Inflammatory macrophage treated with lipopolysaccharide for 4 hours (primary cell): ENCODE measurements around the gene SGTA.

Source experiments
- DNase-seq: peaks from one replicate; pipeline ENCODE4 v3.0.0-alpha.2; 2020

The SGTA gene

GRCh38 chr19:2809387-2810140 lies 26.5 kb upstream of the SGTA start:
- no peak for DNase-seq

GRCh38 chr19:2808129-2808941 lies 25.3 kb upstream of the SGTA start:
- DNase-seq: no peak

DNA sequence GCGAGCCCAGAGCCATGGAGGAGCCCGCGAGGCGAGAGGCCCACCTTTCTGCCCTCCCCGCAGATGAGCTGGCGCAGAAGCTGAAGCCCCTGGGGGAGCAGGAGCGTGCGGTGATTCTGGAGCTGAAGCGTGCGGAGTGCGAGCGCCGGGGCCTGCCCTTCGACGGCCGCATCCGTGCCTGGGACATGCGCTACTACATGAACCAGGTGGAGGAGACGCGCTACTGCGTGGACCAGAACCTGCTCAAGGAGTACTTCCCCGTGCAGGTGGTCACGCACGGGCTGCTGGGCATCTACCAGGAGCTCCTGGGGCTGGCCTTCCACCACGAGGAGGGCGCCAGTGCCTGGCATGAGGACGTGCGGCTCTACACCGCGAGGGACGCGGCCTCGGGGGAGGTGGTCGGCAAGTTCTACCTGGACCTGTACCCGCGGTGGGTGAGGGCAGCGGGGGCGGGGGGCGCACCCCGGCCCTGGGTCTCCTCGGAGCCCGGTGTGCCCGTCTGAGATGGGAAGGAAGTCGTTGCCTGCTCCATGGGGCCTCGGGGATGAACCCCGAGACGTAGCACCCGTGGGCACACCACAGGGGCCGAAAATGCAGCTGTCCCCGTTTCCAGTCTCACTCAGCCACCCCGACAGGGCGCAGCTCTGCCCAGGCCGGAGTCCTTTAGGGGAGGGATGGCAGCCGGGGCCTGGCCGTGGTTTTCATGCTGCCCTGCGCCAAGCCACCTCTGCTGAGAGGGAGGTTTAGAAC lies 24.5 kb upstream of the SGTA start:
- no peak for DNase-seq

GRCh38 chr19:2806736-2807378 lies 23.8 kb upstream of the SGTA start:
- DNase-seq: no peak

DNA sequence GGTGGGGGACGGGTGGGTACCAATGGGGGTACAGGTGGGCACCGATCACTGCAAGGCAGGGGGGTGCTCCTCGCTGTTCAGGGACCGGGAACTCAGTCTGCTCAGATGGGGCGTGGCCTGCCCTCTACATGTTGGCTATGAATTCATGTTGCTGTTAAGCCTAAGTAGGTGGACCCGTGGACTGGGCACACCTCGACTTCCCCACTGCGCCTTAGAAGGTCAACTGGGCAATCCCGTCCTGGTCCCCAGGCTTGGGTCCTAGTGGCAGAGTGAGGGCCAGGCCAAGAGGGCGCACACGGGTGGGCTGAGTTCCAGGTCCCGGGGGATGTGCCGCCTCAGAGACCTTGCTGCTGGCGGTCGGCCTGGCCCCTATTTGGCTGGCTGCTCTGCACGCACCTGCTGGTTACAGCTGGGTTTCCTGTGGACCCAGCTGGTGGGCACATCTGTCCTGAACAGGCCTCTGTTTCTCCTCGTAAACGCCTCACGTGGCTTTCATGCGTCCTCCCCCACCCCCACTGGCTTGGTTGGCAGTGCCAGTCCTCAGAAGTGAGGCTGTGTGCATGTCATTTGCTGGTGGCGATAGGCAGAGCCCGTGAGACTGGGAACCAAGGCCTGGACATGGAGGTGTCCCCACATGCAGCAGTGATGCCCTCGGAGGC lies 23.0 kb upstream of the SGTA start:
- DNase-seq: no peak

DNA sequence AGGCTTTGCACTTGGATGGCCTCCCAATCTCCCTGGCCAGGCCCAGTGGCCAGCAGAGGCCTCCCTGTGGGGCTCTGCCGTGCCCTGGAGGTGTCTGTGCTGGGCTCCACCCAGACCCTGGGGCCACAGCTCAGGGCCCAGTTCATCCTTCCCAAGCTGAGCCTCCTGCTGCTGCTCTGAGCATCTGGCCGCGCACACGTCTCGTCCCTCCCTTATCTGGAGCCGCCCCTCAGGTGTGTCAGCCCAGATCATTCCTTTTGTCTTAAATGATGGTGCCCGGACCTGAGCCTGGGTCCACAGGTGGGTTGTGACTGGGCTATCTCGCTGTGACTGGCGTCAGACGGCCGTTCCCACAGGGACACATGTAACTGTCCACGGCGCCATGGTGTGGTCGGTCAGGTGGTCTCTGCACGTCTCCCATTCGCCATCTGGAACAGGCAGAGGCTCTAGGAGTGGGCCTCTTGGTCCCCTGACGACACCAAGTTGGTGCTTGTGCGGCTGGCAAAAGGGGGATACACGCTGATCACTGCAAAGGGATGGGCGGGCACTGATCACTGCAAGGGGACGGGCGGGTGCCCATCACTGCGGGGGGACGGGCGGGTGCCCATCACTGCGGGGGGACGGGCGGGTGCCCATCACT lies 22.3 kb upstream of the SGTA start:
- no peak for DNase-seq

- no peak for DNase-seq
Measured at GRCh38 chr19:2804156-2805004, 21.3 kb upstream of the SGTA start.

- DNase-seq: no peak
Measured at GRCh38 chr19:2803486-2804155, 20.5 kb upstream of the SGTA start.

GRCh38 chr19:2802826-2803225 lies 19.8 kb upstream of the SGTA start:
- no peak for DNase-seq

- DNase-seq: no peak
Measured at GRCh38 chr19:2800506-2800905, 17.4 kb upstream of the SGTA start.

DNA sequence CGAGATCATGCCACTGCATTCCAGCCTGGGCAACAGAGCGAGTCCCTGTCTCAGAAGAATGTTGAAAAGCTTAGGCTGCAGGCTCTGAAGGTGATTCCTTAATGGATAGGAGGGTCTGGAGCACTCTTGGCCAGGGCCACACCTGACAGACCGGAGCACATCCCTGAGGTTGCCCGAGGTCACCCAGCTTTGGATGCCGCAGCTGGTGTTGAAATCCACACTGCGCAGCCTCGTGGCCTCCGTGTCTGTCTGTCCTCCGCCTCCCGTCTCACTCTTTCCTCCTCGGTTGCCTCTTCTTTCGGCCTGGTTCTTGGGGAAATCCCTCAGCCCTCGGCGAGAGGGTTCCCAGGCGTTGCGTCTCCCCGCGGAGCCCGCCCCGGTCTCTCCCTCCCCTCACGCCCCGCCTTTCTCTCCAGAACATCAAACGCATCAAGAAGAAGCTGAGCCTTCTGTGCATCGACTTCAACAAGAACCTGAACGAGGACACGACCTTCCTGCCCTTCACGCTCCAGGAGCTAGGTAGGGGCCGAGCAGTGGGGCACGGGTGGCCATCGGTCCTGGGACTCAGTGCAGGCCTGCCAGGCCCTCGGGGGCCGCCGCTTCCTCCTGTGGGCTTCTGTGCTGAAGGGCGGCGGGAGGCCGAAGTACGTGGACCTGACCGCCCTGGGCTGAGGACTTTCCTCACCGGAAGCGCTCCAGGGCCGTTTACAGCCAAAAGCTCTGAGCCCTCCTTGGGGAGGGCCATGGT lies 16.4 kb upstream of the SGTA start:
- DNase-seq: no peak

- no peak for DNase-seq
Measured at GRCh38 chr19:2798733-2799132, 15.7 kb upstream of the SGTA start.

DNA sequence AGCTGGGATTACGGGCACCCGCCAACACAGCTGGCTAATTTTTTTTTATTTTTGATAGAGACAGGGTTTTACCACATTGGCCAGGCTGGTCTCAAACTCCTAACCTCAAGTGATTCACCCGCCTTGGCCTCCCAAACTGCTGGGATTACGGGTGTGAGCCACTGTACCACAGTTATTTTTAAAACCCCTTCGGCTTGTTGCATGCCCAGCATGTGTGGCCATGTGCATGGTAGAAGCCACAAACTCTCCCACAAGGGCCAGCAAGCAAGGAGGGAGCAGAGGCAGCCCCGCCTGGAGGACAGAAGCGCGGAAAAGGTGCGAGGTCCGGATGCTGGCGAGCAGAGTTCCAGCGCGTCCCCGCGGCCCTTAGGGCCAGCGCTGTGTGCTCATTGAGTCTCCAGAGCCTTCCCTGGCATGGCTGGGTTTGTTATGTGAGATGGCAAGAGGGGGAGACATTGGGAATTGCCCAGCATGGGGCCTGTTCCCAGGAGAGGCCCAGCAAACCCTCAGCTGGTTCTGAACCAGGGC lies 15.1 kb upstream of the SGTA start:
- no peak for DNase-seq

- DNase-seq: no peak
Measured at GRCh38 chr19:2797280-2797679, 14.2 kb upstream of the SGTA start.

- DNase-seq: no peak
Measured at GRCh38 chr19:2796659-2797266, 13.7 kb upstream of the SGTA start.

- no peak for DNase-seq
Measured at GRCh38 chr19:2795827-2796658, 13.0 kb upstream of the SGTA start.

GRCh38 chr19:2793577-2793976 lies 10.5 kb upstream of the SGTA start:
- DNase-seq: no peak

- DNase-seq: no peak
Measured at GRCh38 chr19:2793126-2793525, 10.1 kb upstream of the SGTA start.
